A549 (cell line): ENCODE data around the gene SPATA13.

Experiments used
- CTCF ChIP-seq: fragments of >200 bp; sonication (Bioruptor Twin); formaldehyde crosslinking; IDR thresholded peaks from 3 replicates; pipeline ENCODE4 v1.5.1; 2016
- PHF8 ChIP-seq: fragments of 200-600 bp; sonication (generic); IDR thresholded peaks from 2 replicates; pipeline ENCODE4 v1.6.1; 2016; ENCODE audit warnings: low read depth, mild to moderate bottlenecking, antibody characterized with exemption, moderate library complexity, borderline replicate concordance
- SREBF2 ChIP-seq: fragments of 450-650 bp; IDR thresholded peaks from 2 replicates; pipeline ENCODE4 v1.6.1; 2014; ENCODE audit warnings: mild to moderate bottlenecking, moderate library complexity

DNA sequence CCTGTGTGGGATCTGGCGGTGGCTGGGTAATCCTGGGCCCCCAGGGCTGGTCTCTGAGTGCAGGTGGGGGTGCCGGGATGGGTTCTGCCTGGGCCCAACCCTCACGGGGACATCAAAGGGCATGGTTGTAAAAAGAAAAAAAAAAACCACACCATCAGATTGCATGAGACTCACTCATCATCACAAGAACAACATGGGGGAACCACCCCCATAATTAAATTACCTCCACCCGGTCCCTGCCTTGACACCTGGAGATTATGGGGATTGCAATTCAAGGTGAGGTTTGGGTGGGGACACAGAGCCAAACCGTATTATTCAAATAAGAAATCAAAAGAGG is 163.2 kb downstream of the SPATA13 start:
- no peak for TF ChIP-seq PHF8
- TF ChIP-seq SREBF2: no peak
- no peak for TF ChIP-seq CTCF
